ENCODE data around the gene ZNF341.
A peak's percentile ranks its signal among the peaks of the same experiment; 100 is the strongest.

The ZNF341 gene

GRCh38 chr20:33827634-33828325 is 96.0 kb downstream of the ZNF341 start:
- peak; percentile 74 for DNase-seq

GRCh38 chr20:33828326-33828844 is 96.6 kb downstream of the ZNF341 start:
- DNase-seq, result no peak

- no peak for DNase-seq
Measured at GRCh38 chr20:33828967-33829560, 97.3 kb downstream of the ZNF341 start.

- DNase-seq, result no peak
Measured at GRCh38 chr20:33829636-33830035, 97.8 kb downstream of the ZNF341 start.

- DNase-seq, result no peak
Measured at GRCh38 chr20:33830371-33830770, 98.6 kb downstream of the ZNF341 start.

GRCh38 chr20:33832103-33832804 is 100.5 kb downstream of the ZNF341 start:
- no peak for DNase-seq

GRCh38 chr20:33833333-33833732 is 101.5 kb downstream of the ZNF341 start:
- DNase-seq, result no peak

GRCh38 chr20:33835615-33836172 is 103.9 kb downstream of the ZNF341 start:
- DNase-seq, result no peak

GRCh38 chr20:33836277-33836676 is 104.5 kb downstream of the ZNF341 start:
- DNase-seq, result no peak

- no peak for DNase-seq
Measured at GRCh38 chr20:33837096-33837830, 105.5 kb downstream of the ZNF341 start.

GRCh38 chr20:33838035-33838864 is 106.5 kb downstream of the ZNF341 start:
- peak; percentile 33 for DNase-seq

- DNase-seq, result peak; percentile 18
Measured at GRCh38 chr20:33839591-33839990, 107.8 kb downstream of the ZNF341 start.

- no peak for DNase-seq
Measured at GRCh38 chr20:33840160-33840559, 108.4 kb downstream of the ZNF341 start.

GRCh38 chr20:33840759-33841435 is 109.1 kb downstream of the ZNF341 start:
- no peak for DNase-seq

- no peak for DNase-seq
Measured at GRCh38 chr20:33841436-33841799, 109.6 kb downstream of the ZNF341 start.

Measured in MV-4-11 (cell line).